Ectodermal cell (in vitro differentiated cells): Measurements from ENCODE around the gene LTB4R.

Experiments used
- H3K27ac ChIP-seq: 2 replicates; pipeline ENCODE4 v1.7.0; 2013; ENCODE audit warnings: mild to moderate bottlenecking, low read depth, low read length; ENCODE audit not compliant: insufficient read depth, poor library complexity, severe bottlenecking
- H3K27me3 ChIP-seq: 2 replicates; pipeline ENCODE4 v1.7.0; 2013; ENCODE audit warnings: mild to moderate bottlenecking, low read length; ENCODE audit not compliant: insufficient read depth, control insufficient read depth, poor library complexity, severe bottlenecking
- H3K36me3 ChIP-seq: one replicate; pipeline ENCODE4 v1.7.0; 2013; ENCODE audit warnings: low read length; ENCODE audit not compliant: control insufficient read depth, insufficient read depth
- H3K4me1 ChIP-seq: one replicate; pipeline ENCODE4 v1.7.0; 2013; ENCODE audit warnings: low read length; ENCODE audit not compliant: control insufficient read depth, insufficient read depth
- H3K4me3 ChIP-seq: 2 replicates; pipeline ENCODE4 v1.7.0; 2013; ENCODE audit warnings: low read depth, low read length, control low read depth; ENCODE audit not compliant: insufficient read depth
- H3K9me3 ChIP-seq: 2 replicates; pipeline ENCODE4 v1.7.0; 2013; ENCODE audit warnings: mild to moderate bottlenecking, low read length, moderate library complexity; ENCODE audit not compliant: control insufficient read depth
- WGBS, 2 experiments: methylation state at CpG; one replicate each; pipeline ENCODE4 v1.1.7; 2013; ENCODE audit warnings: missing lambda C conversion rate in 2 of 2; 5-methylcytosine and 5-hydroxymethylcytosine counted together

Gene LTB4R

DNA sequence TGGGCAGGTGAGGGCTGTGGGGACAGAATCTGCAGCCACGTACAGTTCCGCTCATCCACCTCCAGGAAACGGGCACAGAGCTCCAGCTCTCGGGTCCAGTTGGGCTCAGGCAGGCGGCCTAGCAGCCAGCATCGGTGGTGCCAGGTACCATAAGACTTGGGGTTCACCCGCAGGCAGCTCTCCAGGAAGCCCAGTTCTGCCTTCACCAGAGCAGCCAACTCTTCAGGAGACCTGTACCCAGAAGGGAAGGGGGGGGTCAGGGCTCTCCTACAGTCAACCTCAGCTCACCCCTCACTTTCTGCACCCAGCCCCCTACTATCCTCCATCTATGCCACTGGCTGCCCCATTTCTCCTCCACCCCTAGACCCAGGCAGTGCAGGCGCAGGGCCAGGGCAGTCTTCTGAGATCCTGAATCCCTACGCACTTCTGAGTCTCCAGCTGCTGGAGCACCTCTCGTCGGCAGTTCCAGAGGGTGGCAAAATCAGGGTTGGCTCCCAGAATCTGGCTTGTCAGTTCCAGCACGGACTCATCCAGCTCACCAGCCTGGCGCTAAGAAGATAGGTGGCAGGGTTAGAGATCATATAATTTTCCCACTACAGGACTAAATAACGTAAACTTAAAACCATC is 41.3 kb upstream of the LTB4R start:
- Histone ChIP-seq H3K27ac (no peak overlapping the region), H3K36me3 (no peaks in the 10 kb centered on the region), H3K27me3 (no peaks in the 10 kb centered on the region), H3K4me1 (no peaks in the 10 kb centered on the region), H3K9me3 (no peaks in the 10 kb centered on the region), H3K4me3 (no peak overlapping the region)
- WGBS, 2 experiments = 95 to 97% methylated on average over 14 of the region's 14 CpGs

DNA sequence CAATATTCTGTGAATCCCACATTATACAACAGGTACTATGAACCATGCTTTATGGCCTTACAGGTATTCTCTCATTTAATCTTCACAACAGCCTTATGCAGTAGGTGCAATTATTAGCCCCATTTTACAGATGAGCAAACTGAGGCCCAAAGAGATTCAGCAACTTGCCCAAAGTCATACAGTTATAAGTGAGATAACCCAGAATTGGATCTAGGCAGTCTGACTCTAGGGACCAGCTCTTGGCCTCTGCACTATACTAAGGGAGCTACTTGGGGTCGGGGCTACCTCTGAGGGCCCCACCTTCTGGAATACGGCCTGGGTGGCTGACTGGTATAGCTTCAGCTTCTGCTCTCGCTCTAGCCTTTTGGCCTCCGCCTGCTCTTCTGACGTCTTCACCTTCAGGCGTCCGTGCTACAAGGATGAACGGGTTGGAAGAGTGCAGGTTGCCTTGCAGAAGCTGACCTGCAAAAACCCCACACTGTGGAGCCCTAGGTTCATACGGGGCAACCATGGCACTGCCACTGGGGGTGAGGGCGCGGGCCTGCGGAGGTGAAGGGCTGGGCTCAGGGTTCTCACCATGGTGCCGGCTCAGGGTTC is 40.7 kb upstream of the LTB4R start:
- Histone ChIP-seq H3K4me3 (peak overlapping the region; percentile 70), H3K4me1 (no peaks in the 10 kb centered on the region), H3K36me3 (no peaks in the 10 kb centered on the region), H3K27me3 (no peaks in the 10 kb centered on the region), H3K27ac (peak overlapping the region; percentile 81), H3K9me3 (no peaks in the 10 kb centered on the region)
- 26 to 27% methylated on average over 13 of the region's 13 CpGs for WGBS, 2 experiments

DNA sequence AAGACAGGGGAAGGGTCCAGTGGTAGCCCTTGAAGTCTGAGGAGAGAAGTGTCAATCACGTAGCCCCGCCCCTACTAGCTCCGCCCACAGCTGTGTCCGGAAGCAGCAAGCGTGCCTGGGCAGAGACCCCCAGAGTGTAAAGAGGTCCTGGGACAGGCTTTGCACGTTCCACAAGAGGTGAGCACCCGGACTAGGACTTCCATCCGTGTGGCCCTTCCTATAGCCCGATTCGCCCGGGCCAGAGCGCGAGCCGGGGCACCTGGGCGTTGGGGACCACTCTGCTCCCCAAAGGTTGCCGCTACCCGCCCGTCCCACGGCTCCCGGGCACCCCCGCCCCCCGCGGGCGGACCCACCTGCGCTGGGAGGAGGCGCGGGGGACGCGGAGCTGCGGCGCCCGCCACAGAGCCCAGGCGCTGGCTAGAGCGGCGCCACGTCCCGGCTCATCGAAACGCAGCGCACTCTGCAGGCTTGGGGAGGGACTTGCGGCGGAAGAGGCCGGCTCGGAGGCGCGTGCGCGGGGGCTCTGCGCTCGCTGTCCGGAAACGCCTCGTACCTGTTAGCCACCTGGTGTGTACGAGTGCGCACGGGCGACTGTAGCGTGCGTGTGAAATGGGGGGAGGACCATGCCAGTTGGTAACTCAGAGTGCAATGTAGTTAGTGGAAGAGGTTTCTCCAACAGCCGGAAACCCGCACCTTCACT is 40.0 kb upstream of the LTB4R start, which contains the start of gene RABGGTA:
Gene RABGGTA (minus strand): TSS at position 464 of the 700 bp plus-strand sequence. CDS start 482 bp downstream, outside the sequence.
- Histone ChIP-seq H3K9me3 (no peaks in the 10 kb centered on the region), H3K36me3 (no peaks in the 10 kb centered on the region), H3K27me3 (no peaks in the 10 kb centered on the region), H3K4me1 (no peaks in the 10 kb centered on the region), H3K4me3 (peak within 1 kb of the TSS; percentile 70), H3K27ac (peak within 1 kb of the TSS; percentile 81)
- 0 to 1% methylated on average over 61 of the region's 61 CpGs for WGBS, 2 experiments

DNA sequence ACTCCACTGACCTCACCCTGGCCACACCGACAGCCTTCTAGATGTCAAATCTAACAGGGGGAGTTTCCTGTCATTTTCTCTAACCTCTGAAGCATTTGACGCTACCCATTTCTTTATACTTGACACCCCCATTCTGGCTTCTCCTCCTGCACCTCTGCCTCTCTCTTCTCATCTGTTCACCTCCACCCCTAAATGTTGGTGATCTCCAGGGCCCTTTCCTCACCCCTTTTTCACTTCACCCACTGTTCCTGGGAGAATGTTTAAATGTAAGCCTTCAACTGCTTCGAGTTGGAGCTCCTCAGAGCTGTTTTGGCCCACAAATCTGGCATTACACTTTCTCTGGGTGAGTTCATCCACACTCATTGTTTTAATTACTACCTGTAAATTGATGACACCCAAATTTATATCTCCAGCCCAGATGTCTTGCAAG is 39.5 kb upstream of the LTB4R start:
- Histone ChIP-seq H3K27ac (no peak overlapping the region), H3K4me1 (no peaks in the 10 kb centered on the region), H3K4me3 (peak overlapping the region; percentile 70), H3K9me3 (no peaks in the 10 kb centered on the region), H3K36me3 (no peaks in the 10 kb centered on the region), H3K27me3 (no peaks in the 10 kb centered on the region)
- WGBS, 2 experiments = 27 to 28% methylated on average over 3 of the region's 3 CpGs

DNA sequence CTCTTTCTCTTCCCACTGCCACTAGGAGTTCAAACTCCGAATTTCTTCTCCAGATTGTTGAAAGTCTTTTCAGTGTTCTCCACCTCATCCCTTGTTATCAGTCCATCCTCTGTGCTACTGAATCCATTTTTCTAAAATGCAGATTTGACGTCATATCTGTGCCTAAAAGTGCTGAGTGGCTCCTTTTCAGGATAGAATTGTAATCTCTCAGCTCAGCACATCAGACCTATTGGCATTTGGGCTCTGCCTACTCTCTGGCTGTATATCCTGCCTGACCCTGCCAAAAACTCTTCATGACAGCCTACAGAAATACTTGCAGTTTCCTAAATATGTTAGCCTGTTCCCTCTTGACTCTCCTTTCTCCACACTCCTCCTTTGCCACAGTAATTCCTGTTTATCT is 38.8 kb upstream of the LTB4R start:
- H3K27me3 ChIP-seq = no peaks in the 10 kb centered on the region
- H3K36me3 ChIP-seq = no peaks in the 10 kb centered on the region
- no peaks in the 10 kb centered on the region for H3K4me1 ChIP-seq
- no peak overlapping the region for H3K4me3 ChIP-seq
- H3K9me3 ChIP-seq = no peaks in the 10 kb centered on the region
- 90 to 96% methylated on average over 2 of the region's 2 CpGs for WGBS, 2 experiments
- no peak overlapping the region for H3K27ac ChIP-seq

DNA sequence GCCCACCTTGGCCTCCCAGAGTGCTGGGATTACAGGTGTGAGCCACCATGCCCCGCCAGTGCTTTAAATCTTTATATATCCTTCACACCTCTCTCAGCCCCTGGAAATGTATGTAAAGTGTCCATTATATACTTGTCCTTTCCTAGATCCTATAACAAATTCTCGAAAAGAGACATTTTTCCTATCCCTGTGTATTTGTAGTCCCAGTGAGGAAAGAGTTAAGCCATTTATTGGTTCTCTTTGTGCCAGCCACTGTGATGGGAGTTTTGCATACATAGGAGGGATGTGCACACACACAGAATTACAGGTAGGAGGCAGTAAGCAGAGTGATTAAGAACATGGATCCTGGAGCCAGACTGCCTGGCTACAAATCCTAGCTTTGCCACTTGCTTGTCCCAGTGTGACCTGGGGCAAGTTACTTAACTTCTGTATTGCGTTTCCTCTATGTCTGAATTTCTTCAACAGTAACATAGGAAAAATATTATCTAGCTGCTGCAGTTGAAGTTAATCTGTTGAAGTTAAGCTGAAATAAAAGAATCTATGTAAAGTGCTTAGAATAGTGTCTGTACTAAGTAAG is 37.8 kb upstream of the LTB4R start:
- H3K27me3 ChIP-seq = no peaks in the 10 kb centered on the region
- no peaks in the 10 kb centered on the region for H3K4me1 ChIP-seq
- H3K9me3 ChIP-seq = no peaks in the 10 kb centered on the region
- H3K36me3 ChIP-seq = no peaks in the 10 kb centered on the region
- 92 to 95% methylated on average over 2 to 3 of the region's 3 CpGs for WGBS, 2 experiments
- H3K27ac ChIP-seq = no peak overlapping the region
- H3K4me3 ChIP-seq = no peak overlapping the region

DNA sequence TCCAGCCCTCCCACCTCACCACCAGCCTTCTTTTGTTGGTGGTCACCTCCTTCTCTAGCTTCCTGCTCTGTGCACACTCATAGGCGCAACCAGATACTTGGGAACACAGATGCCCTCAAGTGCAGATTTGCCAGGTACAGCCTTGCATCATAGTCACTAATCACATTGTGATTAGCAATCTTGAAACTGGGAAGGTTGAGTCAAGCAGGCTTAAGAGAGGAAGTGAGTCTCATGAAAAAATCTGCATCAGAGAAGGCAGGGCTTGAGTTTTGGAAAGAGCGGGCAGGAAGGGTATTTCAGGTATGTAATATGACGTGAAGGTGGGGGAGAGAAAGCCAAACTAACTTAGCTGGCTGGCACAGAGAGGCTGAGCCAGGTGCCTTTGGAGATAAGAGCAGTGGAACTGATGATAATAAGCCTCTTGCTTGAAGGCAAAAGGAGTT is 37.2 kb upstream of the LTB4R start:
- Histone ChIP-seq H3K27me3 (no peaks in the 10 kb centered on the region), H3K4me3 (no peak overlapping the region), H3K4me1 (no peaks in the 10 kb centered on the region), H3K9me3 (no peaks in the 10 kb centered on the region), H3K27ac (no peak overlapping the region), H3K36me3 (no peaks in the 10 kb centered on the region)
- 92 to 93% methylated on average over 3 of the region's 3 CpGs for WGBS, 2 experiments

DNA sequence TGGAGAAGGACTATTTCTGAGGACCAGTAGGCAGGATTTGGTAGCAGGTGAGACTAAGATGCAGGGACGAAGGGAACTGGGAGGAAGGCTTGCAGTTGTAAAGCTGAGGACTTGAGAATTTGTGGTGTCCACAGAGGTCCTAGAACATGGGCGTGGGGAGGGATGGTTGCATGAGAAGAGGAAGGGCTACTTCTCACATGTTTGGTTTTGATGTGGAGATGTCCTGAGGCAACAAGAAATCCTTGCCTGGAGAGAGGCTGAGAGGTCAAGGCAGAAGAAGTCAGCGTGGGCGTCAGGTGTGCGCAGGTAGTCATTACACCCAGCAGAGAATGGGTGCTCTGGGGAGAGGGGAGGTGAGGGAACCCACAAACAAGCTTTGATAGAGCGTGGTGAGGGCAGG is 34.2 kb upstream of the LTB4R start:
- 93 to 95% methylated on average over 6 of the region's 6 CpGs for WGBS, 2 experiments
- Histone ChIP-seq H3K36me3 (no peaks in the 10 kb centered on the region), H3K27ac (no peak overlapping the region), H3K27me3 (no peaks in the 10 kb centered on the region), H3K9me3 (no peaks in the 10 kb centered on the region), H3K4me3 (no peak overlapping the region), H3K4me1 (no peaks in the 10 kb centered on the region)

DNA sequence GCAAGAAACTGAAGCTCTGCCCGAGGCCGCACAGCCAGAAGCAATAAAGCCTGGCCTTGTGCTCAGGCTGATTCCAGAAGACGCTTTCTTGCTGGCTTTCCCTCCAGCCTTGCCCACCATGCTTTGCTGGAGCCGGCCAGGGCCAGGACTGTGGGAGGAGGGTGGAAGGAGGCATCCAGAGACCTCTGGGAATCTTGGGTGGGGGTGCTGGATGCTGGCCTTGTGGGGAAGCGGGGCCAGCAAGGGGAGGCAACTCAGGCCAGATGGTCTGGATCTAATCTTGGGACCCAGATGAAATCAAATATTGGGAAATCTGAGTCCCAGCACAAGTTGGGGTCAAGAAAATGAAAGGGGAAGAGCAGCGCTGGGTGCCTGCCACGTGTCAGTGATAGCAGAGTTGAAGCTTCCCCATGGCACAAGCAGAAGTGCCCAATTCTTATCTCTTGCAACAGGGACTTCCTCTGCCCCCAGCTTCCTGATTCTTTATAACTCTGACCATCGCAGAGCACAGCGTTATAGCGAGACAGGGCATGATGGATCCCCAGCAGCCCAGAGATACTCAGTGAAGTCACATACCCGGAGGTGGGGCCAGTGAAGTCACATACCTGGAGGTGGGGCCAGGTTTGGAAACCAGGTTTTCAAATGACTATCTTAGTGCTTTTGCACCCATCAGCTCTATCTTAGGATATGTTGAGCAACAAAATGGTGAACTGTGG is 33.5 kb upstream of the LTB4R start:
- Histone ChIP-seq H3K27me3 (no peaks in the 10 kb centered on the region), H3K27ac (no peak overlapping the region), H3K4me3 (no peak overlapping the region), H3K36me3 (no peaks in the 10 kb centered on the region), H3K9me3 (no peaks in the 10 kb centered on the region), H3K4me1 (no peaks in the 10 kb centered on the region)
- WGBS, 2 experiments = 92 to 95% methylated on average over 11 of the region's 11 CpGs
